Glomerular visceral epithelial cell (primary cell): ENCODE data around the gene FASTK.
"Not testable (repeated sequence)": the region's sequence is repeated elsewhere in the genome, so short reads cannot be mapped to it uniquely, and the experiment has no call there.

Experiments
- DNase-seq: peaks from one replicate; pipeline ENCODE4 v3.0.0-alpha.2; 2016; ENCODE audit errors: extremely low spot score

The FASTK gene

DNA sequence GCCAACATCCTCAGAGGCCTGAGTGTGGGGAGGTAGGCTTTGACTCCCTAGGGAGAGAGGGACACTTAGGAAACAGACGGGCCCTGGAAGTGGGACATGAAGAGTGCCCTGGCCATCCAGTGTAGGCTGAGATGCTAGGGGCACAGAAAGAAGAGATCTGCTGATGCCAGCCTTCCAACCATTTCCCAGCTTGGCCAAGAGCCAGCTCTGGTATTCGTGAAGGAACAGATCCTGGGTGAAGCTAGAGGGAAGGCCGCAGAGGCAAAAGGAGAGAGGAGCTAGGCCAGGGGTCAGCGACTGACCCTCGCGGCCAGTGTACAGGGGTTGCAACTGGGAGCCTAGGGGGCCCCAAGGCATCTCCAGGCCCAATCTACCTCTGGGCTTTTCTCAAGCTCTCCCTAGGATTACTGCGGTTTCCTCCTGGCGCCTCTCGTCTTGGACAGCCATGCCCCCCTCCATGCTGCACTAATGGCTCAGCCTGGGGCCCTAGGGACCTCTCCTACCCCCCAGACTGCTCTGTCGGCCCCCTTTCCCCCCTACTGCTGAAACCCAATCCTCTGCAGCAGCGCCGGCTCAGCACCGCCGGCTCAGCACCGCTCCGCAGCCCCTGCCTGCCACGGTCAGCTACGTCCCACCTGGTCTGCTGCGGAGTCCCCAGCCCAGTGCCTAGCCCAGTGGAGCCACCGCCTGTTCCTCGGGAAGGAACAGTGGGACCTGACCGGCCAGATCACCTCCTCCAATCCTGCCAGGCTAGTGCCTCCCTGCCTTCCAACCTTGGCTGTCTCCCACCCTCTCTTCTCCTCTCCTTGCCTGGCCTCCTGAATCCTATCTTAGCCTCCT lies 32.4 kb downstream of the FASTK start, which contains the start of gene ASIC3:
ASIC3 (plus strand) TSS at position 556 of the 840 bp plus-strand sequence. CDS start 355 bp downstream, outside the sequence.
- DNase-seq = no peak

DNA sequence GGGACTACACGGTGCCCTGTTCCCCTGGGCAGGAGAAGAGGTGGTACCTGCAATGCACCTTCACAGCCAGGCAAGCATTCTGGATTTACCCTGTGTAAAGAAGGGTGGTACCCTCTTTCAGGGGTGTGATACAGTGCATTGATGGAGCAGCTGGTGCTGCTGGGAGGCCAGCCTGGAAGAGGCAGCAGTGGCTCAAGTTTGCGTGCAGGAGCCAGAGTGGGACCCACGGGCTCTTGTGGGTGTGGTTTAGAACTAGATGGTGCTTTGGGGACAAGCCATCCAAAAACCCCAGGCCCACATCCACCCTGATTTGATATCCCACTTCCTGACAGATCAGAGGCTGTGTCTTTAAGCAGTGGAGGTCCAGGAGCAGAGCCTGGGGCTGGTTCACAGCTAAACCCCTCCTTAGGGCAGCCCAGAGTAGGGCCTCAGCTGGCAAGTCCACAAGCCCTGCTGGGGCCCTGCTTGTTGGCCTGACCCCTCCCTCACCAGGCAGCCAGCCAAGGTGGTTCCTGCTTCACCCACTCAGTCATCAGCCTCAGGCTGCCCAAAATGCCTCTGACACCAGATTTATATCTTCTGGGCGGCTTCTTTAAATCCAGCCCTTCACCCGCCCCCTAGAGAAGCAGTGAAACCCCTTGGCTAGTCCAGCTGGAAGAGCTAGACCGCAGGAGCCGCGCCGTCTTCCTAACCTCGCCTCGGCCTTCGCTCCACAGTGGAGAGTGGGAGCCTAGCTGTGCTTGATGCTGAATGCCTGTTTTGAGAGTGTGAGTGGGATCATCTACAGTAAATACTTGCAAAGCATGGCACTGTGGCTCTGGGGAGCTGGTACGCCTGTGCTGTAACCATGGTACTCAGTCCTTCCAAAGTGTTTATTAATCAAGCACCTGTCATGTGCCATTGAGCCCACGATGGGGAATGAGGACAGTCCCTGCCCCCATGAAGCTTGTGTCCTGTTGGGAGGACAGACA lies 33.7 kb downstream of the FASTK start:
- no peak for DNase-seq

DNA sequence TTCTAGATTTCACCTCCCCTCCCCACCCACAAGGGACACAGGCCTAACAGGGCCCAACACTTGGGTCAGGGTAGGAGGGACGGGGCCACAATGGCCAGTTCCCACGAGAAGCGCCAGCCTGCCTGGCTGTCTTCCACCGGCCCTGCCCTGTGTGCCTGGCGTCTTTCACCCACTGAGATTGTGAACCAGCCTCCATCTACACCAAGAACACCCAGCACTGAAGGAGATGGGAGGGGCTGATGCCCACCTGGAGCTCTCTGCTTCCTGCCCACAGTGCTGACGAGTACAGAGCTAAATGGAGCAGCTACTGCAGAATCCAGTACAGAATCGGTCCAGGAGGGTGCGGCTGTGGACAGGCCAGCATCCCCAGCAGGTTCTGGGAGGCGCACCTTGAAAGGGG lies 34.6 kb downstream of the FASTK start:
- DNase-seq = no peak

DNA sequence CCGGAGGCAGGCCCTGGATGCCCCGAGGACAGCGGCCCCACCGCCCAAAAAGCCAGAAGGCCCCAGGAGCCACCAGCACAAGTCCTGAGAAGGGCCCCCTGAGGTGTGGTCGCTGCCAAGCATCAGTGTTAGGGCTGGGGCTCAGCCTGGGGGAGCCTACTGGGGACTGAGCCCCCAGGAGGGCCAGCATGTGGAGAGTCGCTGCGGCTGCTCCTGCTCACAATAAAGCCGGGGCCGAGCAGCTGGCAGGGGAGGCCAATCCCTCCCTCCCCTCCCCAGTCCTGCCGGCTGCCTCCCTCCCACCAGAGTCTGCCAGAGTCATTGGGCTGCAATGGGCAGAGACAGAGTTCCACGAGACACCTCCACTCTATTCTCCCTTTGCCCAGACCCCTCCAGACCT lies 35.3 kb downstream of the FASTK start:
- DNase-seq = no peak

DNA sequence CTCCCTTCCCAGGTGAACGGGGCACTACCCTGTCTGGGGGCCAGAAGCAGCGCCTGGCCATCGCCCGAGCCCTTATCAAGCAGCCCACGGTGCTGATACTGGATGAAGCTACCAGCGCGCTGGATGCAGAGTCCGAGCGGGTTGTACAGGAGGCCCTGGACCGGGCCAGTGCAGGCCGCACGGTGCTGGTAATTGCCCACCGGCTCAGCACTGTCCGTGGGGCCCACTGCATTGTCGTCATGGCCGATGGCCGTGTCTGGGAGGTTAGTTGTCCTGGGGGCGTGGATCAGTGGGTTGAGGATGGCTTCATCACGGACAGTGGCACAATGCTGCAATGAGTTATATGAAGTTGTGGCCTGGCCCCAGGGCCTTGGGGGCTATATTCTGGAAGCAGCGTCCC lies 36.6 kb downstream of the FASTK start:
- no peak for DNase-seq

DNA sequence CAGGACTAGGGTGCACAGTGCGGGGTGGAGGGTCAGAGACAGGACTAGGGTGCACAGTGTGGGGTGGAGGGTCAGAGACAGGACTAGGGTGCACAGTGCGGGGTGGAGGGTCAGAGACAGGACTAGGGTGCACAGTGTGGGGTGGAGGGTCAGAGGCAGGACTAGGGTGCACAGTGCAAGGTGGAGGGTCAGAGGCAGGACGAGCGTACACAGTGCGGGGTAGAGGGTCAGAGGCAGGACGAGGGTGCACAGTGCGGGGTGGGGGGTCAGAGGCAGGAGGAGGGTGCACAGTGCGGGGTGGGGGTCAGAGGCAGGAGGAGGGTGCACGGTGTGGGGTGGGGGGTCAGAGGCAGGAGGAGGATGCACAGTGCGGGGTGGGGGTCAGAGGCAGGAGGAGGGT lies 37.2 kb downstream of the FASTK start:
- not testable (repeated sequence) for DNase-seq

DNA sequence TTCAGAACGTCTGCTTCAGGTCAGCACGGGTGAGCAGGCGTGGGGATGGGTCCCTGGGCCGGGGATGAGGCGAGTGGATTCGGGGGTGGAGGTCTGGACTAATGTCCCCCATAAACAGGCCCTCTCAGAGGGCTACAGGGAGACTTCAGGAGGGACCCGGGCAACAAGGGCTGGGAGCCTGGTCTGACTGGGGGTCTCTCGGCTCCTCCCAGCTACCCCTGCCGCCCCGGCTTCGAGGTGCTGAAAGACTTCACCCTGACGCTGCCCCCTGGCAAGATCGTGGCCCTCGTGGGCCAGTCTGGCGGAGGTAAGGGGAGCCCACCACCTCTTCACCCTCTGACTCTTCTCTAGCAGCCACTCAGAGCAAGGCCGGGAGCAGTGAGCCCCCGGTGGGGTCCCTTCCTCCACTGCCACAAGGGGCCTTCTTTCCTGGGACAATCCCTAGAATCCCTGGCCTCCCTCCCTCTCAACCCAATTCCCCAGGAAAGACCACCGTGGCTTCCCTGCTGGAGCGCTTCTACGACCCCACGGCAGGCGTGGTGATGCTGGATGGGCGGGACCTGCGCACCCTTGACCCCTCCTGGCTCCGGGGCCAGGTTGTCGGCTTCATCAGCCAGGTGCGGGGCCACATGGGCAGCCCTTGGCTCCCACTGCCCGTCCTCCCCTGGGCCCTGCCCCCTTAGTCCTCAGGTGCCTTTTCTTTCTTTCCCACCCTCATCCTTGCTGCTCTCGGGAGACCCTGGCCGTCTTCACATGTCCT lies 39.8 kb downstream of the FASTK start:
- DNase-seq = no peak

DNA sequence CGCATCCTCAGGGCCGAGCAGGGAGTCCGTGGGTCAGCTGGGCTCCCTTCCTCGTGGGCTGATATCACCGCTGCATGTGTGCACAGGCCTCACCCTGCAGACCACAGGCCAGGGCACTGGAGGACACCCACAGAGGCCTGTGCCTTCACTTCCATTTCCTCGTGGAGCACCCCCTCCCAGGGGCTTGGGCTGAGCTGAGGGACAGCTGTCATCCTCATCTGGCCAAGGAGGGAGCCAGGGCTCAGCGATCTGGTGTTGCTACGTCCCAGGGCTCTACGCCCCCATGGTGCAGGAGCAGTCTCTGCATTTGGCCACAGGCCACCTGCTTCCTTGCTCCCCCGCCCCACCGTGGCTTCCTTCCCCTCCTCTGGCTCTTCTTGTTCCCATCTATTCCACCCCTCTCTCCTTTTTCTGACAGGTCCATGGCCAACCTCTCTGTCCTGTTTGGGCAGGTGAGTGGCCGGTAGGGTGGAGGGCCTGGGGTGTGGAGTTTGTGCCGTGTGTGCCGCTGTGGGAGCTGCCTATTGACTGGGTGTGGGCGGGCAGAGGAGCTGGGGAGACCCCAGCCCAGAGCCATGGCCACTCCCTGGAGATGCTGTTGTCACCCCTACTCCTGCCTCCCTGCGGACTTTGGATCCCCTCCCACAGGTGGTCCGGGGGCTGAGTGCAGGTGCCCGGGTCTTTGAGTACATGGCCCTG lies 40.6 kb downstream of the FASTK start:
- DNase-seq = no peak

DNA sequence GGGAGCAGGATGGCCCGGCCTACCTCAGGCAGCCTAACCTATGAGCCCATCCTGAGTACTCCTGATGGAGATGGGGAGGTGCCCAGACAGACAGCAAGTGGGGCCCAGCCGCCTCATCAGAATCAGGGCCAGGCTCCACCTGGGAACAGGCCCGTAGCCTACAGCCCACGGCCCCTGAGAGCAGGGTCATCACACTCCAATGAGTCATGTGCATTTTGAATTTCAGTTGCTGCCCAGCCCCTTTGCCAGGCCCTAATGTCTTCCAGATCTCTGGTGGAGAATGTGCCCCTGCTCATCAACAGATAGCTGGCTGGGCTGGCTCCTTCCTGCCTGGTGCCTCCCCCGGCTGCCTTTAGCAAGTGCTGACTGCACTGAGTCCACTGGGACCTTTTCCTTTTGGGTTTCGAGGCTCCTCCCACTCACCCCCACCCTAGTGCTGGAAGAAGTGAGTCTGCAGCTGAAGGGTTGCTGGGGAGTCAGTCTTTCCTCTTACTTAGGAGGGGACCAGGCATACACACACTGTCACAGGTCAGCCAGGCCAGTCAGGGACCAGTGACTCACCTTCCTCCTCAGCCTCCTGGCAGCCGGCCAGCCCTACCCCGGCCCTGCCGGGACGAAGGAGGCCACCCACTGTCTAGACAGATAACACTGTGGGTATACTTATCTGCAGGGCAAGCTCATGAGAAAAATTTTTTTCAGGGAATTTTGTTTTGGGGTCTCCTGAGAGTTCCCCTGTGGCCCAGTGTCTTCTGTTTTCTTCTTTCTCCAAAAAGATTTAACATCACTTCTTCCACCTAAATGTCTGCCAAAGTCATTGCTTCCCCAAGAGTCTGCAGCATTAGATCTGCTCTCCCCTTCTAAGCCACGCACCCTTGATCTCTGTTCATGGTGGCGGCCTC lies 41.4 kb downstream of the FASTK start:
- peak; percentile 95 for DNase-seq

DNA sequence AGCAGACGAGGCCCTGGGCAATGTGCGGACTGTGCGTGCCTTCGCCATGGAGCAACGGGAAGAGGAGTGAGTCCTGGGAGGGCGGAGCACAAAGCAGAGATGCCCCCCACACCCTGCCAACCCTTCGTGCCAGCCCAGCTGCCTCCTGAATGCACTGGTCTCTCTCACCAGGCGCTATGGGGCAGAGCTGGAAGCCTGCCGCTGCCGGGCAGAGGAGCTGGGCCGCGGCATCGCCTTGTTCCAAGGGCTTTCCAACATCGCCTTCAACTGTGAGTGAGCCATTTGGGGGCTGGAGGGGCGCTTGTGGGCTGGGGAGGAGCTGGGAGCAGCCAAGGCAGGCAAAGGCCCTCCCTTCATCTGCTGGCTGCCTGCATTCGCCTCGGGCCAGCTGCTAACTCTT lies 44.7 kb downstream of the FASTK start:
- DNase-seq = no peak

DNA sequence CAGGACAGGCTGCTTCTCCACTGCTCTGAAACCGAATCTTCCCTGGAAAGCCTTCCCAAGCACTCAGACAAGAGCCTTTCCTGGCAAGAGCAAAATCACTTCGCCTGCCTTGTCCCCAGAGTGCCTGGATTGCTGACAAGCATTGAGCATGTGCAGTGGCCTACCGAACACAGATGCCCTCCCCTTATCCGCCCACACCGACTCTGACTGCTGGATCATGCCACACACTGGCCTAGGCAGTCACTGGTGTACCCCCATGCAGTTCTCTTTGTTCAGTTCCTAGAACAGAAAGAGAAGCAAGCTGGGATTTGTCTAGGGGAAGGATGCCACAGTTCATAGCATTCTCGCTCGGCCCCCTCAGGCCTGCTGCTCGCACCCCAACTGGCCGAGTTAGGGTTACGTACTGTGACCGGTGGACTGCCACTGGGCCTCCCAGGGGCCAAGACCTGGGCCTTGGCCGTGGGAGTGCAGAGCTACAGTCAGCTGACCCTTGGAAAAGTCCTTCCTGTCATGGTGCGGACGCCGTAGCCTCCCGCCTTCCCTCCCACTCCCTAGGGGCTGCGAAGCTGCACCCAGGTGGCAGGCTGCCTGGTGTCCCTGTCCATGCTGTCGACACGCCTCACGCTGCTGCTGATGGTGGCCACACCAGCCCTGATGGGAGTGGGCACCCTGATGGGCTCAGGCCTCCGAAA lies 45.4 kb downstream of the FASTK start:
- no peak for DNase-seq

DNA sequence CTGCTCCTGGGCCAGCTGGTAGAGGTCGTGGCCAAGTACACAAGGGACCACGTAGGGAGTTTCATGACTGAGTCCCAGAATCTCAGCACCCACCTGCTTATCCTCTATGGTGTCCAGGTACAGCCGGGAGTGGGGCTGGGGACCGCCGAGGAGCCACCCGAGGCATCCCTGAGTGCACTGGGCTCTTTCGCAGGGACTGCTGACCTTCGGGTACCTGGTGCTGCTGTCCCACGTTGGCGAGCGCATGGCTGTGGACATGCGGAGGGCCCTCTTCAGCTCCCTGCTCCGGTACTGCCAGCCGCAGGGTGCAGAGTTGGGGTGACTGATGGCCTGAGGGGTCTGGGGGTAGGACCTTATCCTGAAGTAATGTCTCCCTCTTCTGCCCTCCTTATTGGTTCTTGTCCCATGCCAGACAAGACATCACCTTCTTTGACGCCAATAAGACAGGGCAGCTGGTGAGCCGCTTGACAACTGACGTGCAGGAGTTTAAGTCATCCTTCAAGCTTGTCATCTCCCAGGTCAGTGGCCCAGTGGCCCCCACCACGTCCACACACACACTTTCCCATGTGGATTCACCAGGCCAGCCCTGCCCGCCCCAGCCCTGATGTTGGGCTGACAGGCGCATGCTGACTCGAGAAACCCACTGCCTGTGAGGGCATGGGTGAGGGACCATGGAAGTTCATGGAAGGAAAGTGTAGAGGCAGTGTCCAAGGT lies 46.1 kb downstream of the FASTK start:
- no peak for DNase-seq

DNA sequence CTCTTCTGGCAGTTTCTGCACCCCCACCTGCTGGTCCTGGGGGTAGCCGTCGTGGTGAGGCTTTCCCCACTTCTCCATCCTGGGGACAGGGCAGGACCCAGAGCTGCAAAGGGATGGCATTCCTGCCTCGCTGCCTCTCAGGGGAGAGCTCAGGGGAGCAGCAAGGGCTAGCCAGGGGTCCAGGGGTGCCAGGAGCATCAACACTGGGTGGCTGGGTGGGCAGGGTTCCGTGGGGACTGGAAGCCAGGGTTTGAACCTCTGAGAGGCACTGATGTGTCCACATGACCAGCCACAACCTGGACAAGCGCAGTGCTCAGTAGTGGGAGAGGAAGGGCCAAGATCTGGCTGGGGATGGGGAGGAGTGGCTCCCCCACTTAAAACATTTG lies 46.8 kb downstream of the FASTK start:
- no peak for DNase-seq

DNA sequence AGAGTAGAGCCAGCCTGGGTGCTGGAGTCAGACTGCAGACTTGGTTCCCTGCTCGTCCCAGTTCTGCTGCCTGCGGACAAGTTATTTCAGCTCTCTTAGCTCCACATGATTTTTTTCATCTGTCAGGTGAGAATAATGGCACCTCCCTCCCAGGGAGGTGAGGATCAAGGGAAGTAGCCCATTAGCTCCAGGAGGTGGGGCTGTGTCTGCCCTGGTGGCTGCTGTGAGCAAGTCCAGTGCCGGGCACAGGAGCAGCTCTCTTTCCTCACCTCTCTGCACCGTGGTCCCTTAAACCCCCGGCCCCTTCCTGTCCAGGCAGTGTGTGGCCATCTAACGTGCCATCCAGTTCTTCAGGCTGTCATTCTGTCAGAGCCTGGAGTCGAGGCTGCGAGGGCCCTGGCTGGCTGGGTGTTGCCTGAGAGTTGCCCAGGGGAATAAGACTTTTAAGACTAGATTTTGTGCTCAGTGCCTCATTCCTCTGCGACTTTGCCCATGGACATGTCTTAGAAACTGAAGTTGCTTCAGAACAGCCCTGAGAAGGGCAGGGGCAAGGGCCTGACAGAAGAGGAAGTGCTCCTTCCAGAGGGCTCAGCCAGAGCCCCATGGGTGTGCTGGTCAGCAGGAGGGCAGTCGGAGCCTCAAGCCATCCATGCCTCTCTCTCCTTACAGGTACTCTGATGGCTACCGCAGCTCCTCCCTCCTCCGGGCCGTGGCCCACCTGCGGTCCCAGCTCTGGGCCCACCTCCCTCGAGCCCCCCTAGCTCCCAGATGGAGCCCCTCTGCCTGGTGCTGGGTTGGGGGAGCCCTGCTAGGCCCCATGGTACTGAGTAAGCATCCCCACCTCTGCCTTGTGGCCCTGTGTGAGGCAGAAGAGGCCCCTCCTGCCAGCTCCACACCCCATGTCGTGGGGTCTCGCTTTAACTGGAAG lies 47.4 kb downstream of the FASTK start:
- no peak for DNase-seq

DNA sequence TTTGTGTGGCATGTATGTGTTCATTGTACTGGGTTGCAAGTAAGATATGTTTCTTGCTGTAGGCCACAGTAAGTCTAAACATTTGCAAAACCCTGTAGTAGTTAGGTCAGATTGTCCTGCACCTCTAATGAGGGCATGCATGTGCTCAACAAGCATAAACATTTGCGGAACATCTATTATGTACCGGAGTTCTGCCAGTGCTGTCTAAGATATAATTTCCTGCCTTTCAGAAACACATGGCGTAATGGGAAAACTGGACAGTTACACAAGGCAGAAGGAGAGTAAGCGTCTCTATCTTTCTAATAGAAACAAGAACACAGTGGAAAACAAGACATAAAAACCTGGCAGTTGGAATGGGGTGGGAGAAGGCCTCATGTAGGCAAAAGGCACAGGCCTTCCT lies 49.6 kb downstream of the FASTK start:
- no peak for DNase-seq

DNA sequence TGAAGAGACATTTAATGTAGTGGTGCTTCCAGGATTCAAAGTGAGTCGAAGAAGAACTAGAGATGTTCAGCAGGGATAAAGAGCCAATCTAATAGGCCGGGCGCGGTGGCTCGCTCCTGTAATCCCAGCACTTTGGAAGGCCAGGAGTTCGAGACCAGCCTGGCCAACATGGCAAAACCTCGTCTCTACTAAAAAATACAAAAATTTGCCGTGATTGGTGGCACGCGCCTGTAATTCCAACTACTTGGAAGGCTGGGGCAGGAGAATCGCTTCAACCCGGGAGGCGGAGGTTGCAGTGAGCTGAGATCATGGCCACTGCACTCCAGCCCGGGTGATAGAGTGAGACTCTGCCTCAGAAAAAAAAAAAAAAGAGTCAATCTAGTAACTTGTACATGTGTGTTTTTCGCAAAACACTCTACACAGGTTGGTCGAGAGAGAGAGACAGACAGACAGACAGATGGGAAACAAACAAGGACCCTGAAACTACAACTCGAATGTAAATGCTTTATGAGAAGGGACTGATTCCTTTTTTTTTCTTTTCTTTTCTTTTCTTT lies 51.6 kb downstream of the FASTK start:
- DNase-seq = no peak

DNA sequence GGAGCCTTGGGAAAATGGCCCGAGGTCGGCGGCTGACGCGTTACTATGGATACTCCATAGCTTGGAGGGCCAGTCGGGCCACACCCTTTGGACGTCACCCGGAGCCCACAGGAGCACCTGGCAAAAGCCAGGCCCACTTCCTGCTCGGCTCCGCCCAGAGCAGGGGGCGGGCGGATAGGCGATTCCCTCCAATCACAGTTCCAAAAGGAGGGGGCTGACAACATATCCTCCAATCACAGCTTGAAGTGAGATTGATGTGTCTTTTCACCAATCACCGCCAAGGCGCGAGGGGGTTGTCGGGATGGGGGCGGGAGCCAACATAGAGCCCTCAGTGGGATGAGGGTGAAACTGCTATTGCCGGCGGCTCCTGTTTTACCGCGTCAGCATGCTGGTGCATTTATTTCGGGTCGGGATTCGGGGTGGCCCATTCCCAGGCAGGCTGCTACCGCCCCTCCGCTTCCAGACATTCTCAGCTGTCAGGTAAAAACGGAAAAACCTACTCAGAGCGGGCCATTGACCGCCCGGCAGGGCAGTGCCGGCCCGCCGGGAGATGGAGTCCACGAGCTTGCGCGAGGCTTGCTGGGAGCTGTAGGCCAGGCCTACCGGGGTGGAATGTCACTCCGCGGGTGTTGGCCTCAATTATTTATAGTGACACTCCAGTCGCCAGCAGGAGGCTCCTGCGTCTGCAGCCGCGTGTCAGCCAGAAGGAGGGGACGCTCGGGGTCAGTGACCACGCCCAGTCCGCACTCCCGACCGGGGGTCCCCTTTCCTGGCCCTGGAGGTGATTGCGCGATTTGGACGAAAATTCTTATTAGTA lies 52.3 kb downstream of the FASTK start, which contains the start of gene ABCB8:
ABCB8 (plus strand) TSS at position 320 of the 817 bp plus-strand sequence; CDS start at position 386, 66 bp downstream.
- peak; percentile 99 for DNase-seq
